ENCODE results near the gene GAN.

The GAN gene

DNA sequence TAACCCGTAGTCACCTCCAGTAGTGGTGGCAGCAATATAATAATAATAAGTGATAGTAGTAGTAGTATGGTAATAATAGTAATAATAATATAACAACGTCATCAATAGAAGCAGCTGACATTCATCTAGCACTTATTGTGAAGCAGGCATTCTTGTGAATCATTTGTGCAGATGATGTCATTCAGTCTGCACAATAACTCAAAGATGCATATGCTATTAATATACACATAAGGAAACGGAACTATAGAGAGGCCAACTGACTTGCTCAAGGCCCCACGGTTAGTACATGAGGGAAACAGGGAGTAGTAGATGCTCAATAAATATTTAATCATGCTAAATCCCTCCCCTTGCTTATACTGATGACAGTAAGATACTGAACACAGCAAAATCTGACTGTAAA lies 35.4 kb upstream of the GAN start:
- peaks cover 8% of the 10 kb centered on the region for H3K27me3 ChIP-seq (ENCODE audit: control insufficient read depth, insufficient read depth, low read length)
- H3K4me2 ChIP-seq (ENCODE audit: low read length), result no peak overlapping the region
- H3K36me3 ChIP-seq (ENCODE audit: insufficient read depth, low read length), result no peaks in the 10 kb centered on the region
- no peak overlapping the region for H3K4me3 ChIP-seq (ENCODE audit: low read length)
- no peaks in the 10 kb centered on the region for H3K4me1 ChIP-seq (ENCODE audit: control insufficient read depth, insufficient read depth, low read length)
- no peaks in the 10 kb centered on the region for H3K9me3 ChIP-seq (replicated peaks; ENCODE audit: low read length)
- H3K9ac ChIP-seq (ENCODE audit: low read depth, low read length), result no peak overlapping the region

DNA sequence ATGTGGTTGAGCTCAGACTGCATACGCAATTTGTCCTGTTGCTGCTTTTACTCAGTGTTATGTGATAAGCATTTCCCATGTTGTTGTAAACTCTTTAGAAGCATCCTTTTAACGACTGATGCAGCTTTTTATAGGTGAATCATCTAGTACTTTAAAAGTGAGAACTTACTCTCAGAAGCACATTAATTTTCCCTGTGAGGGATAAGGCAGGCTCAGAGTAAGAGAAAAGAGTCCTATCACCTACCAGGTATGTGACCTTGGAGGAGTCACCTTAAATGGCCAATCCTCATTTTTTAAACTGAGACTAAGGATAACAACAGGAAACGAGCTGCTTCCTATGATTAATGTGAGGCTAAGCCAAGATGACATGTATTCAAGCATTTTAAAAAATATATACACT lies 34.4 kb upstream of the GAN start:
- no peaks in the 10 kb centered on the region for H3K4me1 ChIP-seq (ENCODE audit: control insufficient read depth, insufficient read depth, low read length)
- no peak overlapping the region for H3K9ac ChIP-seq (ENCODE audit: low read depth, low read length)
- no peaks in the 10 kb centered on the region for H3K36me3 ChIP-seq (ENCODE audit: insufficient read depth, low read length)
- peaks cover 8% of the 10 kb centered on the region for H3K27me3 ChIP-seq (ENCODE audit: control insufficient read depth, insufficient read depth, low read length)
- no peak overlapping the region for H3K4me3 ChIP-seq (ENCODE audit: low read length)
- no peak overlapping the region for H3K4me2 ChIP-seq (ENCODE audit: low read length)
- no peaks in the 10 kb centered on the region for H3K9me3 ChIP-seq (replicated peaks; ENCODE audit: low read length)

GRCh38 chr16:81283044-81283443 lies 31.7 kb upstream of the GAN start:
- Histone ChIP-seq H3K27me3 (ENCODE audit: control insufficient read depth, insufficient read depth, low read length) (peaks cover 3% of the 10 kb centered on the region), H3K4me3 (ENCODE audit: low read length) (no peak overlapping the region), H3K4me2 (ENCODE audit: low read length) (no peak overlapping the region), H3K9ac (ENCODE audit: low read depth, low read length) (no peak overlapping the region), H3K9me3 (replicated peaks; ENCODE audit: low read length) (no peaks in the 10 kb centered on the region), H3K36me3 (ENCODE audit: insufficient read depth, low read length) (no peaks in the 10 kb centered on the region), H3K4me1 (ENCODE audit: control insufficient read depth, insufficient read depth, low read length) (no peaks in the 10 kb centered on the region)

- no peaks in the 10 kb centered on the region for H3K9me3 ChIP-seq (replicated peaks; ENCODE audit: low read length)
Observed at GRCh38 chr16:81284995-81285600, 29.7 kb upstream of the GAN start.

DNA sequence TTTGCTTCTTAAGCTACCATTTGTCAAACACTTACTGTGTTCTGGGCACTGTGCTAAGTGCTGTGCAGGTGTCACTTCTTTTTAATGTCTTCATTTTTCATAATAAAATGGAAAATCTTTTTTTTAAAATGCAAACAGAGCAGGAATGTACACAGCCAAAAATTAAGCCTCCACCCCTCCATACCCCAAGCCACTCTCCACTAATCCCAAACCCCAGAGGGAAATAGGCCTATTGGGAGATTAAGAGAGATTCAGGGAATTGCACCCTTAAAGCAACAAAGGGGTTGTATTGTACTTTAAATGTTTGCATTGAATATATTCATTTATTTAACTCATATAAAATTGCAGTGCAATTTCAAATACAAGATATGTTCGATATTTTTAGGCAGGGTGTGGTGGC lies 28.6 kb upstream of the GAN start:
- Histone ChIP-seq H3K9me3 (replicated peaks; ENCODE audit: low read length) (no peaks in the 10 kb centered on the region), H3K4me1 (ENCODE audit: control insufficient read depth, insufficient read depth, low read length) (no peaks in the 10 kb centered on the region), H3K9ac (ENCODE audit: low read depth, low read length) (no peak overlapping the region), H3K27me3 (ENCODE audit: control insufficient read depth, insufficient read depth, low read length) (peaks cover 7% of the 10 kb centered on the region), H3K36me3 (ENCODE audit: insufficient read depth, low read length) (no peaks in the 10 kb centered on the region), H3K4me2 (ENCODE audit: low read length) (no peak overlapping the region), H3K4me3 (ENCODE audit: low read length) (no peak overlapping the region)

More at GRCh38 chr16:81284995-81285600, 29.7 kb upstream of the GAN start:
- no peak overlapping the region for H3K4me3 ChIP-seq (ENCODE audit: low read length)
- no peak overlapping the region for H3K4me2 ChIP-seq (ENCODE audit: low read length)
- no peaks in the 10 kb centered on the region for H3K4me1 ChIP-seq (ENCODE audit: control insufficient read depth, insufficient read depth, low read length)
- H3K9ac ChIP-seq (ENCODE audit: low read depth, low read length), result no peak overlapping the region
- H3K36me3 ChIP-seq (ENCODE audit: insufficient read depth, low read length), result no peaks in the 10 kb centered on the region
- H3K27me3 ChIP-seq (ENCODE audit: control insufficient read depth, insufficient read depth, low read length), result peaks cover 3% of the 10 kb centered on the region

DNA sequence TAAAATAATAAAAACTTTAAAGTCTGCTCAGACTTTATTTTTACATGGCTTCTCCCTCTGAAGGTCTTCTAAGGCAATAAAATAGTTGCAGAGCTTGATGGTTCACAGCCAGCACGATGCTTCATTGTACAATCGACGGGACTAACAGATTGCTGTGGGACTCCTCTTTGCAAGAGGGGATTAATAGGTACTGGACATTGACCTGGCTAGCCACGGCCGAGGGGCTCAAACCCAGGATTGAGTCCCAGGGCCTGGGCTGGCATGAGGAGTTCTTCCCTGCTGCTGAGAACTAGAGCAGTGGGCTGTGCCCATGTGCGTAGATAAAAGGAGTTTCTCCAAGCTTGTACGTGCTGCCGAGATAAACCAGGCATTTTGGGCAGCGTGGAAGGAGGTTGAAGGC lies 23.6 kb upstream of the GAN start:
- H3K4me3 ChIP-seq (ENCODE audit: low read length), result no peak overlapping the region
- no peaks in the 10 kb centered on the region for H3K4me1 ChIP-seq (ENCODE audit: control insufficient read depth, insufficient read depth, low read length)
- H3K36me3 ChIP-seq (ENCODE audit: insufficient read depth, low read length), result no peaks in the 10 kb centered on the region
- H3K9ac ChIP-seq (ENCODE audit: low read depth, low read length), result no peak overlapping the region
- peaks cover 15% of the 10 kb centered on the region for H3K27me3 ChIP-seq (ENCODE audit: control insufficient read depth, insufficient read depth, low read length)
- no peak overlapping the region for H3K4me2 ChIP-seq (ENCODE audit: low read length)
- no peaks in the 10 kb centered on the region for H3K9me3 ChIP-seq (replicated peaks; ENCODE audit: low read length)

DNA sequence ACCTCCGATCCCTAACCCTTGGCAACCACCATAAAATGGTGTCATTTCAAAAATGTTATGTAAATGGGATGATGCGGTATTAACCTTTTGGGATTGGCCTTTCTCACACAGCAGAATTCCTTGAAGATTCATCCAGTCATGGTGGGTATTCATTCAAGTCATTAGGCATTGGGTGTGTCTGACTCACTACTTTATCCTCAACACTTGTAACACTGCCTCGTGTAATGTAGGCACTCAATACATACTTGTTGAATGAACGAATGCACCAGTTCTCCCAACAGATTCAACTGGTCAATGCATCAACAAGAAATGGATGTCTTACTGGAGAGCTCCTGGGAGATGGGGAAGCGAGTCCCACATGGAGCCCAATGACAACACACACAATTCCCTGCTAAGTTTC lies 21.8 kb upstream of the GAN start:
- no peak overlapping the region for H3K4me3 ChIP-seq (ENCODE audit: low read length)
- no peak overlapping the region for H3K9ac ChIP-seq (ENCODE audit: low read depth, low read length)
- no peaks in the 10 kb centered on the region for H3K4me1 ChIP-seq (ENCODE audit: control insufficient read depth, insufficient read depth, low read length)

DNA sequence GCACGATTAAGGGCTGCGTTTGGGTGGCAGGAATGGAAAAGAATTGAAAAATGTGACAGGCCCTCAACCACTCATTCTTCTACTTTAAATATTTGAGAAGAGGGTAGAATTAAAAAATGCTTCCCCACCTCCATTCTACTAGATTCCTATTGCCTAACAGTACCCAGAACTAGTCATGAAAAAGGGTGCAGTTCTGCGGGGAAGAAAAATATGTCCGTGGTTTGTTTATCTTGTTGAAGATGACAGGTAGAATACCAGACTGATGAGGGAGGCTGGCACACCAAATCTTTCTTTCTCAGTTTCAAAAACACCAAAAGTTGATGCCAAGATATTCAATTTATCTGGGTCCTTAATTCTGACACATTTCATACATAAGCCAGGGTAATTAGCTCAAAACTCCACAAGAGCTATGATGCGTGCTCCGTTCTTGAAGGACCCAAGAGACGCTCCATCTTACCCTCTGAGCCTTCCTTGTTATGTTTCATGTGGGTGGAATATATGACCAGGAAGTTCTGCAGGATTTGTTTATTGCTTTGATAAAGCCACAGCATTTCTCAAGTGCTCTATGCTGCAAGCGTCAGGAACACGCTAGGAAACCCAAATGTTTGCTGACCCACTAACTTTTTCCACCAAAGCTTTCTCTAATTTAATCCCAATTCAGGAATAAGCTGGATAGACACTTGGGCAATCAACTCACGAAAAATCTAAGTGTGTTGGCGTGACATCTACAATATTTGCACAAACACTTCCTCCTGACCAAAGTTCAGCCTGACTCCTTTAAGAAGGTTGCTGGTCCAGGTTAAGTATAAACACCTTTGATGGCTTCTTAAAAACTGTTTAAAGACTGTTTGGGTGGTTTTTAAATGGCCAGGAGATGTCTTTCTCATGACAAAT lies 20.6 kb upstream of the GAN start:
- Histone ChIP-seq H3K4me2 (ENCODE audit: low read length) (no peak overlapping the region), H3K9me3 (replicated peaks; ENCODE audit: low read length) (no peaks in the 10 kb centered on the region), H3K36me3 (ENCODE audit: insufficient read depth, low read length) (no peaks in the 10 kb centered on the region), H3K4me1 (ENCODE audit: control insufficient read depth, insufficient read depth, low read length) (no peaks in the 10 kb centered on the region), H3K9ac (ENCODE audit: low read depth, low read length) (no peak overlapping the region), H3K27me3 (ENCODE audit: control insufficient read depth, insufficient read depth, low read length) (peaks cover 20% of the 10 kb centered on the region), H3K4me3 (ENCODE audit: low read length) (no peak overlapping the region)

More for the DNA sequence above, 21.8 kb upstream of the GAN start:
- no peaks in the 10 kb centered on the region for H3K36me3 ChIP-seq (ENCODE audit: insufficient read depth, low read length)
- H3K9me3 ChIP-seq (replicated peaks; ENCODE audit: low read length), result no peaks in the 10 kb centered on the region
- no peak overlapping the region for H3K4me2 ChIP-seq (ENCODE audit: low read length)
- H3K27me3 ChIP-seq (ENCODE audit: control insufficient read depth, insufficient read depth, low read length), result peaks cover 16% of the 10 kb centered on the region

DNA sequence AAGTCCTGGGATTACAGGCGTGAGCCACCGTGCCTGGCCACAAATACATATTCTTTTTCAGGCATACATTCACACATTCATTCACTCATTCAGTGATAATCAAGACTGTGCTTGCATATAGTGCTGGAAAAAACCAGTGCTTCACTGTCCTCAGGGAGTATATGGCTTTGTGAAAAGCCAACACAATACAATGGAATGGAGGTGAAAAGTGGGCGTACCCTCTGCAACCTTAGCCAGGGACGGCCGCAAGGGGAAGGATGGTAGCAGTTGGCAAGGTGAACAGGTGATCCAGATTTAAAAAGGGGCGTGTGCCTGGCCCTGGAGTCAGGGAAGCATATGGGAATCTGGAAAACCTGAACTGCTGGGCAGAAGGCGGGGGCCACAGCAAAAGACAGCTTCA lies 18.1 kb upstream of the GAN start:
- Histone ChIP-seq H3K36me3 (ENCODE audit: insufficient read depth, low read length) (no peaks in the 10 kb centered on the region), H3K4me2 (ENCODE audit: low read length) (no peak overlapping the region), H3K4me3 (ENCODE audit: low read length) (no peak overlapping the region), H3K9ac (ENCODE audit: low read depth, low read length) (no peak overlapping the region), H3K4me1 (ENCODE audit: control insufficient read depth, insufficient read depth, low read length) (no peaks in the 10 kb centered on the region), H3K9me3 (replicated peaks; ENCODE audit: low read length) (no peaks in the 10 kb centered on the region), H3K27me3 (ENCODE audit: control insufficient read depth, insufficient read depth, low read length) (peaks cover 16% of the 10 kb centered on the region)

DNA sequence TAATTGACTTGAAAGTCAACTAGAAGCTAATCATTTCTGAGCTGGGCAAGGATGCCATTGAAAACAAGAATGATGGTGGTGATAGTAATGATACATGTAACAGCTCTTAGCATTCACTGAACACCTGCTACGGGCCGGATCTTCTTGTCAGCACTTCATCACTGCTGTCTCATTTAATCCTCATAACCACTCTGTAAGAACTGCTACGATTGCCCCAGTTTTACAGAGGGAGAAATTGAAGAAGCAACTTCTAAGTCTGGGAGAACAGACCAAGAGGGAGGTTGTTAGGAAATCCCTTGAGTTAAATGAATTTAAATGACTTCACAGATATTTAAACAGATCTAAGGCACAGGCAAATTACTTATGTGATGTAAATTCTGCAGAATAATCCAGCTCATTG lies 7.0 kb upstream of the GAN start:
- Histone ChIP-seq H3K9me3 (replicated peaks; ENCODE audit: low read length) (no peaks in the 10 kb centered on the region), H3K9ac (ENCODE audit: low read depth, low read length) (no peak overlapping the region), H3K36me3 (ENCODE audit: insufficient read depth, low read length) (no peaks in the 10 kb centered on the region), H3K4me2 (ENCODE audit: low read length) (no peak overlapping the region), H3K27me3 (ENCODE audit: control insufficient read depth, insufficient read depth, low read length) (no peaks in the 10 kb centered on the region), H3K4me3 (ENCODE audit: low read length) (no peak overlapping the region), H3K4me1 (ENCODE audit: control insufficient read depth, insufficient read depth, low read length) (no peaks in the 10 kb centered on the region)

- H3K4me3 ChIP-seq (ENCODE audit: low read length), result no peak overlapping the region
- H3K4me2 ChIP-seq (ENCODE audit: low read length), result no peak overlapping the region
- no peaks in the 10 kb centered on the region for H3K27me3 ChIP-seq (ENCODE audit: control insufficient read depth, insufficient read depth, low read length)
- no peak overlapping the region for H3K9ac ChIP-seq (ENCODE audit: low read depth, low read length)
- H3K9me3 ChIP-seq (replicated peaks; ENCODE audit: low read length), result no peaks in the 10 kb centered on the region
- no peaks in the 10 kb centered on the region for H3K36me3 ChIP-seq (ENCODE audit: insufficient read depth, low read length)
- H3K4me1 ChIP-seq (ENCODE audit: control insufficient read depth, insufficient read depth, low read length), result peaks cover 8% of the 10 kb centered on the region
Observed at GRCh38 chr16:81310045-81310644, 4.6 kb upstream of the GAN start.

All from skeletal muscle satellite cell (primary cell).